Pancreas (tissue), 10 donors: ENCODE results near the gene BEST4. TPM values are rescaled to one million over a fixed set of nuclear protein-coding genes. Genes with fewer than 3 reads are reported as not detected.
"Not testable (repeated sequence)": the region's sequence is repeated elsewhere in the genome, so short reads cannot be mapped to it uniquely, and the experiment has no call there.

ENCODE experiments used
- ATAC-seq, 4 donors: fragments of 200-7000 bp; cut with Tn5 transposase; one replicate each; pipeline versions ENCODE4 v1.8.0 to v1.9.1; 2020; ENCODE audit warnings: mild to moderate bottlenecking in 4 of 4, moderate library complexity in 4 of 4
- DNase-seq, 6 donors: peaks; one replicate each; pipeline ENCODE4 v3.0.0-alpha.2; 2020
- FAIRE-seq: peaks from 2 replicates; lab custom pipeline; 2012; peaks lifted over from hg19 to GRCh38; lab: Jason Lieb, UNC
- H3K27ac ChIP-seq, 4 donors: fragments of 200-600 bp; sonication (generic); 1 replicate in 3 of 4; 2 replicates in 1 of 4; pipeline versions ENCODE4 v1.5.0 to v1.8.0; 2020
- H3K27me3 ChIP-seq, 4 donors: fragments of 200-600 bp; one replicate each; pipeline ENCODE4 v1.8.0; 2021
- H3K36me3 ChIP-seq, 3 donors: fragments of 200-600 bp; sonication (generic) in 1 of 3; one replicate each; pipeline versions ENCODE4 v1.5.0 to v1.8.0; 2020 to 2021
- H3K4me1 ChIP-seq, 3 donors: fragments of 200-600 bp; one replicate each; pipeline ENCODE4 v1.8.0; 2021
- H3K4me3 ChIP-seq, 4 donors: fragments of 200-600 bp; sonication (generic) in 2 of 4; one replicate each; pipeline versions ENCODE4 v1.5.0 to v1.8.0; 2020 to 2021
- H3K9me3 ChIP-seq, 4 donors: fragments of 200-600 bp; one replicate each; pipeline ENCODE4 v1.8.0; 2021
- CTCF ChIP-seq, 4 donors: fragments of 200-600 bp; sonication (generic) in 3 of 4; IDR thresholded peaks; one replicate each; pipeline versions ENCODE4 v1.5.0 to v1.8.0; 2021; ENCODE audit warnings: antibody characterized with exemption in 4 of 4
- WGBS, 2 donors: extraction: QIAGEN DNeasy Blood & Tissue Kit; methylation state at CpG; one replicate each; pipeline ENCODE4 v1.1.7; 2013; 5-methylcytosine and 5-hydroxymethylcytosine counted together
- intact Hi-C, 3 donors: fragments of 100-400 bp; cut with DNase I; formaldehyde crosslinking; loops; one replicate each; pipeline versions ENCODE4 v1.11.1 to v1.14.2; 2022
- polyA plus RNA-seq, 2 donors: library from polyadenylated mRNA; stranded (reverse); fragments of 200-250 nt; gene quantifications; one replicate each; pipeline ENCODE4 v1.2.3, GENCODE V29; 2013
- total RNA-seq, 6 donors: library from RNA; stranded (reverse); fragmentation: NEBNext Ultra II Directional in 4 of 6; extraction: Animal tissue kit (Norgen Biotek cat#: 25700) in 4 of 6; gene quantifications; one replicate each; pipeline versions ENCODE4 v1.2.1 to v1.2.4, GENCODE V29; 2021 to 2023
- donor health status: healthy with polysubstance abuse.
- donor health status: DM: no; HTN: no; CAD: no; lungs with moderate emphysema.
- donor health status: DM: no; HTN: no; CAD: no.
- donor health status: control.
- donor health status: control.
- donor health status: Bipolar disorder and iron deficiency.
- donor health status: DM: yes; HTN: yes; CAD: no.
- donor health status: DM: no; HTN: no; CAD: no.
- donor health status: DM: no; HTN: no; CAD: no.
- donor health status: DM: yes; HTN: yes; CAD: no.

BEST4 gene
- total and polyA plus RNA-seq, 8 donors, result 0.12 to 0.68 (median 0.36) TPM

DNA sequence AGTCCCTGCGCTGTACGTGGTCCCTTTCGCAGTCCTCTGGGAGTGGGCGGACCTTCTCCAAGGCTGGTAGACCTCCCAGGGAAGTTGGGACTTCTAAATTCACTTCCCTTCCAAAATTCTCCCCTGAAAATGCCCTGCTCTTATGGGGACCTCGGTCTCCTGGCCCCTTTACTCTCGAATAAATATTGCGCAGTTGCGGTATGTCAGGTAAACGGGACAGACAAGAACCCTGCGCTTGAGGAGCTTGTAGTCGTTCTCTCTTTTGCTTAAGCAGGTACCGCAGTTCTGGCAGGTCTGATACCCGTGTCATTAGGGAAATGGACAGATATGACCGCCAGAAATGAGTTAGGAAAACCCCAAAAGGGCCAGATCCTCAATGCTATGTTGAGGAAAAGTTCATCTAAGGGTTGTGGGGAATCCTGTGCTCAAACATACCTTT, 47.8 kb downstream of the BEST4 start:
- 3 to 4% methylated on average over 14 of the region's 14 CpGs for WGBS, 2 donors
- H3K4me3 ChIP-seq, result peak overlapping the region in 2 of 4 donors; percentile 48 to 53
- TF ChIP-seq CTCF (IDR thresholded peaks at IDR 0.05), result no peak
- H3K4me1 ChIP-seq, result peaks cover 0 to 8% (median 5%) of the 10 kb centered on the region in 3 donors
- intact Hi-C loops, result no loop called here
- H3K9me3 ChIP-seq, result no peaks in the 10 kb centered on the region
- no peaks in the 10 kb centered on the region for H3K36me3 ChIP-seq
- ATAC-seq (peak in 1 of 4 donors; percentile 5), FAIRE-seq (no peak), DNase-seq (no peak)
- H3K27ac ChIP-seq, result no peak overlapping the region
- no peaks in the 10 kb centered on the region for H3K27me3 ChIP-seq

DNA sequence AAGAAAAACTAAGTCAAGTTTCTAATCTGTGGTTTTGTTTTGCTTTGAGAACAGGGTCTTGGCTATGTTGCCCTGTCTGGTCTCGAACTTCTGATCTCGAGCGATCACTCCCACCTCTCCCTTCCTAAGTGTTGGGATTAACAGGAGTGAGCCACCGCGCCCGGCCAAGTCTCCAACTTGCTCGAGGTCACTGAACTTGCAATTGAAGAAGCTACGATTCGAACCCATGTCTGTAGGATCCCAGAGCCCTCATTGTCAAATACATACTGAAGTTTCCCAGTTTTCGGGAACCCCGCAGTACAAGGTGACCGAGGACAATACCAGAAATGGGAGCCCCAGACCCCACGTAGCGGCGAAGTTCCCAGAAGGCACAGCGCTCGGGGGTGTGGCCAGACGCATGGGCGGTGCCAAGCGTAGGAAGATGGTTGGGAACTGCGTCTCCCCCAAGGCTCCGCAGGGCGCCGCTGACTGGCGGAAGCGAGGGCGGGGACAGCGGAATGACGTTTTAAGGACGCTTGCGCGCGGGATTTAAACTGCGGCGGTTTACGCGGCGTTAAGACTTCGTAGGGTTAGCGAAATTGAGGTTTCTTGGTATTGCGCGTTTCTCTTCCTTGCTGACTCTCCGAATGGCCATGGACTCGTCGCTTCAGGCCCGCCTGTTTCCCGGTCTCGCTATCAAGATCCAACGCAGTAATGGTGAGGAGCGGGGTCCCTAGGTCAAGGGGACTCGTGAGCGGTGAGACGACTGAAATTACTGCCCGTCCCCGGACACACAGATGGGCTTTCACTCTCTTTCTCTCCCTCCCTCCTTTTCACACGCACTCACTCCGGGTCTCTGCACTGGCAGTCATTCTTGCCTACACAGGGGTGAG, 48.4 kb downstream of the BEST4 start, which contains the start of gene KIF2C:
Gene KIF2C, plus strand, starts transcription at position 531 of the 872 bp plus-strand sequence. Its CDS starts 96 bp downstream, at position 627.
- intact Hi-C loops, result no loop called here
- Histone ChIP-seq H3K4me1 (peaks cover 0 to 8% (median 5%) of the 10 kb centered on the region in 3 donors), H3K4me3 (peak within 1 kb of the TSS; percentile 26 to 53 (median 38)), H3K36me3 (no peaks in the 10 kb centered on the region), H3K9me3 (no peaks in the 10 kb centered on the region), H3K27ac (peak within 1 kb of the TSS; percentile 63 to 91 (median 76)), H3K27me3 (no peaks in the 10 kb centered on the region)
- WGBS, 2 donors, result 1% methylated on average over 56 to 57 of the region's 57 CpGs
- DNase-seq (peak; percentile 95 to 98 (median 96)), ATAC-seq (peak; percentile 100), FAIRE-seq (peak; percentile 90)
- no peak for TF ChIP-seq CTCF (IDR thresholded peaks at IDR 0.05)

DNA sequence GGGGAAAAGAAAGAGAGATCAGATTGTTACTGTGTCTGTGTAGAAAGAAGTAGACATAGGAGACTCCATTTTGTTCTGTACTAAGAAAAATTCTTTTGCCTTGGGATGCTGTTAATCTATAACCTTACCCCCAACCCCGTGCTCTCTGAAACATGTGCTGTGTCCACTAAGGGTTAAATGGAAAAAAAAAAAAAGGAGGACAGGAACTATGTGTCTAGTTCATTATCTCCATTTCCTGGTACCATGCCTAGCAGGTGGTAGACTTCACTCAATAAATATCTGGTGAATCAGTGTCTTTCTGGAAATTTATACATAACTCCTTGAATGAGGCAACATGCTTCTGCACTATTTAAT, 49.0 kb downstream of the BEST4 start:
- ATAC-seq, result peak in 1 of 4 donors; percentile 2
- FAIRE-seq, H3K4me1 ChIP-seq, DNase-seq, H3K27me3 ChIP-seq, H3K9me3 ChIP-seq, intact Hi-C loops, H3K36me3 ChIP-seq: not testable (repeated sequence)
- H3K4me3 ChIP-seq, result peak overlapping the region in 3 of 4 donors; percentile 26 to 53 (median 48)
- 5 to 18% methylated on average over 1 of the region's 1 CpG for WGBS, 2 donors
- peak overlapping the region; percentile 63 to 91 (median 76) for H3K27ac ChIP-seq

GRCh38 chr1:44735992-44736391, 52.0 kb downstream of the BEST4 start:
- peaks cover 0 to 8% (median 5%) of the 10 kb centered on the region in 3 donors for H3K4me1 ChIP-seq
- H3K27me3 ChIP-seq, result no peaks in the 10 kb centered on the region
- ATAC-seq, result no peak
- H3K36me3 ChIP-seq, result no peaks in the 10 kb centered on the region
- H3K4me3 ChIP-seq, result no peak overlapping the region
- no peak for DNase-seq
- no peaks in the 10 kb centered on the region for H3K9me3 ChIP-seq
- FAIRE-seq, result no peak
- intact Hi-C loops, result no loop called here
- no peak for TF ChIP-seq CTCF (IDR thresholded peaks at IDR 0.05)
- no peak overlapping the region for H3K27ac ChIP-seq
- WGBS, 2 donors, result 89 to 98% methylated on average over 1 of the region's 1 CpG

- intact Hi-C loops, result no loop called here
- Histone ChIP-seq H3K4me3 (no peak overlapping the region), H3K4me1 (peaks cover 0 to 7% (median 7%) of the 10 kb centered on the region in 3 donors), H3K27me3 (no peaks in the 10 kb centered on the region), H3K27ac (no peak overlapping the region), H3K9me3 (no peaks in the 10 kb centered on the region), H3K36me3 (no peaks in the 10 kb centered on the region)
- no peak for DNase-seq
- FAIRE-seq, result no peak
- no peak for ATAC-seq
- no peak for TF ChIP-seq CTCF (IDR thresholded peaks at IDR 0.05)
- 43 to 65% methylated on average over 1 of the region's 1 CpG for WGBS, 2 donors
Measured at GRCh38 chr1:44733784-44734183, 54.2 kb downstream of the BEST4 start.

Other genes starting within 250 kb of the BEST4 start
- gene TMEM53, start 113.7 kb downstream of the BEST4 start, total RNA-seq, result 1 to 10 TPM; 2.6 to 5.4 (median 3.7) TPM
- gene TMEM53, start 113.7 kb downstream of the BEST4 start, polyA plus RNA-seq, result 10 to 100 TPM in 1 of 2 donors, 1 to 10 TPM in 1; 5.5 to 10.4 TPM
- gene ARMH1, start 113.5 kb downstream of the BEST4 start, total RNA-seq, result 1 to 10 TPM in 3 of 6 donors, under 1 TPM in 3; 0.42 to 2.9 (median 1.1) TPM
- gene ARMH1, start 113.5 kb downstream of the BEST4 start, polyA plus RNA-seq, result 10 to 100 TPM in 1 of 2 donors, 1 to 10 TPM in 1; 5.6 to 10.7 TPM
- gene RNU5D-1, start 57.0 kb downstream of the BEST4 start, total RNA-seq, result not detected
- not detected for gene RNU5D-1, start 57.0 kb downstream of the BEST4 start, polyA plus RNA-seq
- 1 to 10 TPM in 2 of 6 donors, under 1 TPM in 3, not detected in 1; 0.12 to 1.6 (median 0.44) TPM for gene KIF2C, start 48.3 kb downstream of the BEST4 start, total RNA-seq
- gene KIF2C, start 48.3 kb downstream of the BEST4 start, polyA plus RNA-seq, result under 1 TPM; 0.30 to 0.40 TPM
- 1,000 to 10,000 TPM in 4 of 6 donors, 100 to 1,000 TPM in 2; 843 to 1,579 (median 1,280) TPM for gene RPS8, start 12.6 kb downstream of the BEST4 start, total RNA-seq
- 1,000 to 10,000 TPM; 1,365 to 1,938 TPM for gene RPS8, start 12.6 kb downstream of the BEST4 start, polyA plus RNA-seq
- gene PLK3, start 12.2 kb upstream of the BEST4 start, total RNA-seq, result 10 to 100 TPM in 3 of 6 donors, 1 to 10 TPM in 3; 6.1 to 15.9 (median 9.7) TPM
- gene PLK3, start 12.2 kb upstream of the BEST4 start, polyA plus RNA-seq, result 10 to 100 TPM; 21.6 to 35.3 TPM
- gene DYNLT4, start 19.2 kb upstream of the BEST4 start, total RNA-seq, result 1 to 10 TPM in 1 of 6 donors, under 1 TPM in 5; 0.28 to 1.8 (median 0.38) TPM
- gene DYNLT4, start 19.2 kb upstream of the BEST4 start, polyA plus RNA-seq, result 1 to 10 TPM in 1 of 2 donors, under 1 TPM in 1; 0.33 to 1.8 TPM
- 1 to 10 TPM in 5 of 6 donors, under 1 TPM in 1; 0.91 to 4.3 (median 2.3) TPM for gene BTBD19, start 20.4 kb upstream of the BEST4 start, total RNA-seq
- 1 to 10 TPM; 4.7 to 5.7 TPM for gene BTBD19, start 20.4 kb upstream of the BEST4 start, polyA plus RNA-seq
- gene PTCH2, start 55.1 kb upstream of the BEST4 start, total RNA-seq, result under 1 TPM; 0.16 to 0.90 (median 0.34) TPM
- gene PTCH2, start 55.1 kb upstream of the BEST4 start, polyA plus RNA-seq, result 1 to 10 TPM; 1.2 to 1.8 TPM
- gene EIF2B3, start 198.4 kb upstream of the BEST4 start, total RNA-seq, result 10 to 100 TPM in 4 of 6 donors, 1 to 10 TPM in 2; 7.7 to 14.6 (median 12.1) TPM
- gene EIF2B3, start 198.4 kb upstream of the BEST4 start, polyA plus RNA-seq, result 1 to 10 TPM; 6.0 to 9.7 TPM
- gene HECTD3, start 223.2 kb upstream of the BEST4 start, total RNA-seq, result 10 to 100 TPM; 23.5 to 36.4 (median 29.7) TPM
- gene HECTD3, start 223.2 kb upstream of the BEST4 start, polyA plus RNA-seq, result 10 to 100 TPM; 32.0 to 49.0 TPM
- 10 to 100 TPM; 16.9 to 36.6 (median 25.7) TPM for gene UROD, start 224.1 kb upstream of the BEST4 start, total RNA-seq
- gene UROD, start 224.1 kb upstream of the BEST4 start, polyA plus RNA-seq, result 10 to 100 TPM; 52.8 to 71.2 TPM